Endothelial cell of umbilical vein (primary cell): ENCODE measurements around the gene TMEM30B. TPM values are rescaled to one million over a fixed set of nuclear protein-coding genes. Genes with fewer than 3 reads are reported as not detected.

Experiments used
- BruUV-seq: library from RNA; stranded (reverse); fragments of 400-500 nt; replicated peaks from 2 replicates; lab custom pipeline; 2021; lab: Mats Ljungman, UMichigan
- CTCF ChIA-PET: fragments of 300-600, 350-600 bp; sonication (Branson Sonifier 250); formaldehyde crosslinking; loops from one replicate; lab custom pipeline; 2021; ENCODE audit warnings: antibody characterized with exemption, inconsistent platforms; lab: Charles Lee
- POLR2A ChIA-PET: fragments of 300-600, 350-600 bp; sonication (Branson Sonifier 250); formaldehyde crosslinking; loops from one replicate; lab custom pipeline; 2021; ENCODE audit warnings: antibody characterized with exemption, inconsistent platforms; lab: Charles Lee
- DNase-seq: peaks from one replicate; pipeline ENCODE4 v3.0.0-alpha.2; 2011; ENCODE audit warnings: low read depth, low spot score
- FAIRE-seq: peaks from 2 replicates; lab custom pipeline; 2011; peaks lifted over from hg19 to GRCh38; lab: Jason Lieb, UNC
- H2AFZ ChIP-seq: 2 replicates; pipeline ENCODE4 v1.6.0; 2012; ENCODE audit warnings: low read depth, low read length, control low read depth, inconsistent platforms
- H3K27ac ChIP-seq: 2 replicates; pipeline ENCODE4 v1.5.1; 2011; ENCODE audit warnings: low read depth, mild to moderate bottlenecking, control low read depth, low read length, moderate library complexity; ENCODE audit not compliant: insufficient read depth
- H3K27me3 ChIP-seq, 2 experiments: 2 replicates each; pipeline versions ENCODE4 v1.6.0 to v1.6.1; 2011; ENCODE audit warnings: low read length in 2 of 2, mixed read lengths in 1 of 2; ENCODE audit not compliant: control insufficient read depth in 2 of 2, insufficient read depth in 2 of 2
- H3K36me3 ChIP-seq, 2 experiments: 2 replicates in 1 of 2; 3 replicates in 1 of 2; pipeline ENCODE4 v1.5.1; 2011; ENCODE audit warnings: low read length in 2 of 2, mild to moderate bottlenecking in 1 of 2, moderate library complexity in 1 of 2; ENCODE audit not compliant: control insufficient read depth in 2 of 2, insufficient read depth in 2 of 2; ENCODE audit errors: extremely low read depth in 1 of 2
- H3K4me1 ChIP-seq: 3 replicates; pipeline ENCODE4 v1.5.1; 2011; ENCODE audit warnings: mild to moderate bottlenecking, low read length; ENCODE audit not compliant: control insufficient read depth, insufficient read depth; ENCODE audit errors: extremely low read depth
- H3K4me2 ChIP-seq: 2 replicates; pipeline ENCODE4 v1.6.1; 2011; ENCODE audit warnings: low read length, control low read depth, mixed read lengths; ENCODE audit not compliant: insufficient read depth
- H3K4me3 ChIP-seq, 3 experiments: fragments of 200-600 bp in 1 of 3; sonication (generic), shearing (Covaris generic) in 1 of 3; replicated peaks in 1 of 3; 2 replicates each; pipeline ENCODE4 v1.5.1; 2011 to 2016; ENCODE audit warnings: control low read depth in 3 of 3, low read length in 3 of 3, mild to moderate bottlenecking in 2 of 3, inconsistent platforms in 1 of 3, low read depth in 1 of 3, moderate library complexity in 1 of 3; ENCODE audit not compliant: insufficient read depth in 1 of 3
- H3K79me2 ChIP-seq: 2 replicates; pipeline ENCODE4 v1.6.0; 2012; ENCODE audit warnings: low read length, inconsistent platforms; ENCODE audit not compliant: control insufficient read depth, insufficient read depth
- H3K9ac ChIP-seq: replicated peaks from 2 replicates; pipeline ENCODE3; 2011; ENCODE audit warnings: low read length, control low read depth; ENCODE audit not compliant: insufficient read depth; ENCODE audit errors: extremely low read depth
- H3K9me1 ChIP-seq: replicated peaks from 3 replicates; pipeline ENCODE4 v1.6.0; 2011; ENCODE audit warnings: mild to moderate bottlenecking, low read length; ENCODE audit not compliant: control insufficient read depth, insufficient read depth; ENCODE audit errors: extremely low read depth
- H3K9me3 ChIP-seq: replicated peaks from 2 replicates; pipeline ENCODE4 v1.5.1; 2012; ENCODE audit warnings: low read length, inconsistent platforms; ENCODE audit not compliant: control insufficient read depth, insufficient read depth
- H4K20me1 ChIP-seq: replicated peaks from 2 replicates; pipeline ENCODE3; 2011; ENCODE audit warnings: mild to moderate bottlenecking, low read length; ENCODE audit not compliant: control insufficient read depth, insufficient read depth; ENCODE audit errors: extremely low read depth
- CTCF ChIP-seq, 2 donors: IDR thresholded peaks; 1 replicate in 1 of 2; 2 replicates in 1 of 2; pipeline ENCODE4 v1.5.1; 2011; ENCODE audit warnings: low read length in 2 of 2, mild to moderate bottlenecking in 2 of 2, moderate library complexity in 2 of 2, control low read depth in 1 of 2, inconsistent platforms in 1 of 2, low read depth in 1 of 2; ENCODE audit not compliant: insufficient read depth in 1 of 2; ENCODE audit errors: extremely low read depth in 1 of 2
- EZH2 ChIP-seq: IDR thresholded peaks from 2 replicates; pipeline ENCODE4 v1.6.1; 2012; ENCODE audit warnings: borderline replicate concordance, low read depth, mild to moderate bottlenecking, moderate library complexity, low read length, inconsistent platforms; ENCODE audit not compliant: severe bottlenecking
- FOS ChIP-seq: IDR thresholded peaks from 2 replicates; pipeline ENCODE4 v1.6.1; 2011; ENCODE audit warnings: mild to moderate bottlenecking, low read length, moderate library complexity, borderline replicate concordance; ENCODE audit not compliant: insufficient read depth
- GATA2 ChIP-seq: IDR thresholded peaks from 2 replicates; pipeline ENCODE4 v1.7.0; 2011; ENCODE audit warnings: low read depth, mild to moderate bottlenecking, moderate library complexity, mixed read lengths, low read length; ENCODE audit not compliant: insufficient read length, insufficient read depth
- JUN ChIP-seq: IDR thresholded peaks from 2 replicates; pipeline ENCODE4 v1.6.1; 2011; ENCODE audit warnings: borderline replicate concordance, low read depth; ENCODE audit not compliant: insufficient read length, insufficient read depth
- MYC ChIP-seq: IDR thresholded peaks from one replicate; pipeline ENCODE4 v1.6.1; 2011; ENCODE audit warnings: mild to moderate bottlenecking, low read depth, low read length
- POLR2A ChIP-seq: IDR thresholded peaks from 2 replicates; pipeline ENCODE4 v1.6.1; 2012; ENCODE audit warnings: low read depth, mild to moderate bottlenecking, control low read depth, low read length
- POLR2AphosphoS5 ChIP-seq: IDR thresholded peaks from 2 replicates; pipeline ENCODE4 v1.6.1; 2012; ENCODE audit warnings: low read depth, mild to moderate bottlenecking, control low read depth, low read length, moderate library complexity; ENCODE audit not compliant: insufficient read depth
- dilution Hi-C: fragments of 300-500 bp; cut with MboI; formaldehyde crosslinking; loops from one replicate; pipeline ENCODE4 v1.15.0; 2019; ENCODE audit warnings: low sequenced_read_pairs; ENCODE audit not compliant: extremely low pct_ligation_motif_present
- intact Hi-C: fragments of 100-400 bp; cut with micrococcal nuclease; formaldehyde crosslinking; loops from one replicate; pipeline ENCODE4 v1.10.0; 2022
- polyA plus RNA-seq, 4 experiments: library from polyadenylated mRNA; depleted of rRNA in 3 of 4; stranded (reverse) in 3 of 4; unstranded in 1 of 4; fragments of >200 nt; gene quantifications; 2 replicates each; pipeline versions ENCODE4 v1.2.1 to v1.2.3, GENCODE V29; 2011 to 2012; ENCODE audit warnings: missing spikeins in 1 of 4
- total RNA-seq: library from RNA; stranded (reverse); gene quantifications from 2 replicates; pipeline ENCODE4 v1.2.3, GENCODE V29; 2021
- TF ChIP-seq, protein P1 (sequence below): IDR thresholded peaks from 2 replicates; pipeline ENCODE4 v1.6.1; 2011; ENCODE audit not compliant: insufficient read depth, insufficient read length

TMEM30B gene
- total and polyA plus RNA-seq, 2 donors (not counting 3 experiments of a cell fraction or from before 2014, with no cell fraction given): 0.32 to 0.35 TPM

GRCh38 chr14:61319086-61319485 is 37.9 kb upstream of the TMEM30B start:
- Histone ChIP-seq H3K9me1 (no peaks in the 10 kb centered on the region), H3K4me2 (no peak overlapping the region), H4K20me1 (peaks cover 1% of the 10 kb centered on the region), H3K79me2 (peaks cover 24% of the 10 kb centered on the region), H3K36me3 (no peaks in the 10 kb centered on the region), H3K4me3 (no peak overlapping the region), H3K9me3 (no peaks in the 10 kb centered on the region), H3K4me1 (peaks cover 15% of the 10 kb centered on the region), H3K9ac (no peak overlapping the region), H3K27ac (no peak overlapping the region), H2AFZ (no peak overlapping the region), H3K27me3 (no peaks in the 10 kb centered on the region)
- dilution Hi-C loops: no loop called here
- DNase-seq (no peak), FAIRE-seq (no peak)
- ChIA-PET POLR2A (no interaction called here), CTCF (interaction anchor here (1.0 to 2.0 kb wide), 4 partner anchors 11 to 142 kb away, joined by 3 to 7 read pairs (median 4); no protein-coding TSS in a partner anchor)
- TF ChIP-seq CTCF (IDR thresholded peaks at IDR 0.05; ENCODE audit: extremely low read depth in 1 of 2, insufficient read depth in 1 of 2, low read depth in 1 of 2, low read length in 2 of 2): no peak
- TF ChIP-seq FOS: no peak
- TF ChIP-seq, protein P1, sequence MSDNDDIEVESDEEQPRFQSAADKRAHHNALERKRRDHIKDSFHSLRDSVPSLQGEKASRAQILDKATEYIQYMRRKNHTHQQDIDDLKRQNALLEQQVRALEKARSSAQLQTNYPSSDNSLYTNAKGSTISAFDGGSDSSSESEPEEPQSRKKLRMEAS: no peak
- TF ChIP-seq JUN: no peak
- TF ChIP-seq EZH2: no peak
- no peak for TF ChIP-seq POLR2A
- no peak for TF ChIP-seq GATA2
- TF ChIP-seq POLR2AphosphoS5: no peak
- TF ChIP-seq MYC: no peak
- intact Hi-C loops: no loop called here
- no TSS peak for BruUV-seq
